ENCODE measurements around the gene CDK19. TPM values are rescaled to one million over a fixed set of nuclear protein-coding genes. Genes with fewer than 3 reads are reported as not detected.

Gene CDK19
- total RNA-seq, 1 experiment from 2014 or later, result 7.0 TPM

- no peak overlapping the region for H2AFZ ChIP-seq (ENCODE audit: low read length)
- H3K27ac Mint-ChIP-seq, result peak overlapping the region in 1 of 3 experiments; percentile 74; a peak in 1 of 7 replicates
- H3K18ac ChIP-seq (ENCODE audit: insufficient read length, low read depth, low read length), result no peak overlapping the region
- no peak overlapping the region for H3K9ac ChIP-seq (ENCODE audit: extremely low read depth, insufficient read length, low read length)
- no peak overlapping the region for H2BK15ac ChIP-seq (ENCODE audit: low read depth, low read length)
- H2BK20ac ChIP-seq (ENCODE audit: low read depth, low read length, poor library complexity, severe bottlenecking), result no peak overlapping the region
- no peak overlapping the region for H2BK120ac ChIP-seq (ENCODE audit: low read depth, low read length, poor library complexity, severe bottlenecking)
- H3K23me2 ChIP-seq (ENCODE audit: insufficient read length, low read depth, low read length, poor library complexity, severe bottlenecking), result no peaks in the 10 kb centered on the region
- H3K27ac ChIP-seq (ENCODE audit: insufficient read length, low read depth, low read length), result no peak overlapping the region
- WGBS (ENCODE audit: extremely low coverage, insufficient read length, low lambda C conversion rate), result no CpG with 5 or more reads among the region's 5 CpGs
- no peak overlapping the region for H2AK5ac ChIP-seq (ENCODE audit: insufficient read length, low read length)
- H3K4me1 Mint-ChIP-seq, result peaks cover 12 to 19% of the 10 kb centered on the region in 2 experiments
- no peaks in the 10 kb centered on the region; the same call in 1 of the 2 replicates for H3K4me1 ChIP-seq (ENCODE audit: insufficient read depth, low read length)
- TF ChIP-seq CTCF (conservative IDR thresholded peaks at IDR 0.05), result no peak
- H2BK5ac ChIP-seq (ENCODE audit: insufficient read length, low read length), result no peak overlapping the region
- H3T11ph ChIP-seq (ENCODE audit: low read length), result no peak overlapping the region
- H4K20me1 ChIP-seq (ENCODE audit: control insufficient read depth, insufficient read depth, insufficient read length), result no peaks in the 10 kb centered on the region
- no peak overlapping the region for H3K4ac ChIP-seq (ENCODE audit: low read depth, low read length)
- no peak overlapping the region for H3K14ac ChIP-seq (ENCODE audit: insufficient read depth, low read length)
- no peak overlapping the region for H4K5ac ChIP-seq (ENCODE audit: insufficient read length, low read depth, low read length)
- H3K79me2 ChIP-seq (ENCODE audit: insufficient read depth, low read length), result no peaks in the 10 kb centered on the region
- no peaks in the 10 kb centered on the region for H3K27me3 ChIP-seq (ENCODE audit: insufficient read depth, low read length)
- no peak overlapping the region for H3K56ac ChIP-seq (ENCODE audit: insufficient read length, low read depth, low read length)
- H3K27me3 Mint-ChIP-seq (ENCODE audit: low read depth), result no peaks in the 10 kb centered on the region
- no peak overlapping the region for H4K8ac ChIP-seq (replicated peaks; ENCODE audit: insufficient read length, low read depth, low read length)
- H3K4me3 Mint-ChIP-seq, result no peak overlapping the region
- H3K23ac ChIP-seq (ENCODE audit: insufficient read length, low read depth, low read length), result no peak overlapping the region
- H2BK12ac ChIP-seq (ENCODE audit: insufficient read length, low read depth, low read length), result no peak overlapping the region
- H3K36me3 Mint-ChIP-seq (ENCODE audit: insufficient read depth in 1 of 3, low read depth in 3 of 3), result no peaks in the 10 kb centered on the region
- no peaks in the 10 kb centered on the region for H3K9me3 ChIP-seq (ENCODE audit: control insufficient read depth, low read depth, low read length)
- DNase-seq, result no peak
- H3K4me2 ChIP-seq (ENCODE audit: insufficient read depth, insufficient read length, low read length), result no peak overlapping the region
- H4K91ac ChIP-seq (ENCODE audit: insufficient read length, low read depth, low read length), result no peak overlapping the region
- no peaks in the 10 kb centered on the region for H3K79me1 ChIP-seq (ENCODE audit: insufficient read depth, low read depth, low read length, poor library complexity, severe bottlenecking)
- no peaks in the 10 kb centered on the region for H3K9me3 Mint-ChIP-seq
Measured at GRCh38 chr6:110705543-110705942, 109.7 kb downstream of the CDK19 start.

Measured in H9 (cell line).